KBM-7 (cell line): ENCODE data around the gene TNFRSF14.
A peak's percentile ranks its signal among the peaks of the same experiment; 100 is the strongest.

ENCODE experiments used
- DNase-seq: peaks from one replicate; pipeline ENCODE4 v3.0.0-alpha.2; 2015
- in situ Hi-C: fragments of 300-500 bp; cut with MboI; formaldehyde crosslinking; loops from 2 replicates; pipeline ENCODE4 v1.14.3; 2020; ENCODE audit warnings: low sequenced_read_pairs, low pct_unique_long_range_greater_than_20kb, mixed read lengths

Gene TNFRSF14

GRCh38 chr1:2592672-2593071 is 36.5 kb downstream of the TNFRSF14 start:
- in situ Hi-C loops: loop anchor here (25.0 kb wide), 1 partner anchor 195 kb away; no protein-coding TSS in a partner anchor
- DNase-seq: no peak

DNA sequence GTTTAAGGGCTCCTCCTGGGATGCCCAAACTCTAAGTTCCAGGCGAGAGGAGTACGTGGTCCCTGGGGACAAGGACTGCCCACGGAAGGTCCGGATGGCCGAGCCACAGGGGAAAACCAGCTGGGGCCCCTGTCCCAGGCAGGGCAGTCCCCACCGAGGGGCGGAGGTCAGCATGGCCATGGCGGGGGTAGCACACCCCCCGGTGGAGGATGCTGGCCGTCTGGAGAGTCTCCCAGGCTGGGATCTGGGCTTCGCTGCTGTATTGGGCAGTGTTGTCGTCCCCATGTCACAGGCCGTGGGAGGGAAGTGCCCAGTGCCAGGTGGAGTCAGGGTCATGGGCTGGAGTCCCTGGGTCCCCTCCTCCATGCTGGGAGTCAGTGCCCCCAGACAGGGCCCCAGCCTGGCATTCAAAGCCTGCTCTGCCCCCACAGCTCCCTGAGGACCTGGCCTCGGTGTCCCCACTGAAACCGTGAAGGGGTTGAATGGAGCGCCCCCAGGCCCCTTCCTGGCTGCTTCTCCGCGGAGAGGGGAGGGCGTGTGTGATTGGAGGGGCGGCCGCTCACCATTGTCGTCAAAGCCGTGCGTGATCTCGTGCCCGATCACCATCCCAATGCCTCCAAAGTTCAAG is 37.2 kb downstream of the TNFRSF14 start:
- no peak for DNase-seq
- in situ Hi-C loops: loop anchor here (25.0 kb wide), 1 partner anchor 194 kb away; no protein-coding TSS in a partner anchor

GRCh38 chr1:2594001-2594640 is 38.0 kb downstream of the TNFRSF14 start:
- peak; percentile 23 for DNase-seq
- in situ Hi-C loops: loop anchor here (25.0 kb wide), 1 partner anchor 193 kb away; no protein-coding TSS in a partner anchor

DNA sequence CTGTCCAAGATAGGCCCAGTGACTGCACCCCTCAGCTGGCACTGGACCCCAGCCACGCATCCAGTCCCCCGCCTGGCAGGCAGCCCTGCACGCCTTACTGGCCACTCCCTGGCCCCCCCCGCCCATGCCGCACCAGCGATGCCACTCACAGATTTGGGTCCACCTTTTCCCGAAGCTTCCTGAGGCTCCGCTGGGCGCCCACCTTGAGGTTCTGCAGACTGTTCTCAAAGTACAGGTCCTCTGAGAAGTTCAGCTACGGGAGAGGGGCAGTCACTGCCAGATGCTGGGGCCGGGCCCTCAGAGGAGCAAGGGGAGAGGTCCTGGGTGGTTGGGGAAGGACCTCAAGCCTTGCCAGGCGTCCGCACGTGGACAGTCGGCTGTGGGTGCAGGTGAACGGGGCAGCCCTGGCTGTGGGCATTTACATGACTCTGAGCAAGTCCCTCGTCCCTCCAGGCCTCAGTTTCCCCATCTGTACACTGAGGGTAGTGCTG is 38.5 kb downstream of the TNFRSF14 start:
- DNase-seq: no peak
- in situ Hi-C loops: loop anchor here (25.0 kb wide), 1 partner anchor 193 kb away; no protein-coding TSS in a partner anchor

DNA sequence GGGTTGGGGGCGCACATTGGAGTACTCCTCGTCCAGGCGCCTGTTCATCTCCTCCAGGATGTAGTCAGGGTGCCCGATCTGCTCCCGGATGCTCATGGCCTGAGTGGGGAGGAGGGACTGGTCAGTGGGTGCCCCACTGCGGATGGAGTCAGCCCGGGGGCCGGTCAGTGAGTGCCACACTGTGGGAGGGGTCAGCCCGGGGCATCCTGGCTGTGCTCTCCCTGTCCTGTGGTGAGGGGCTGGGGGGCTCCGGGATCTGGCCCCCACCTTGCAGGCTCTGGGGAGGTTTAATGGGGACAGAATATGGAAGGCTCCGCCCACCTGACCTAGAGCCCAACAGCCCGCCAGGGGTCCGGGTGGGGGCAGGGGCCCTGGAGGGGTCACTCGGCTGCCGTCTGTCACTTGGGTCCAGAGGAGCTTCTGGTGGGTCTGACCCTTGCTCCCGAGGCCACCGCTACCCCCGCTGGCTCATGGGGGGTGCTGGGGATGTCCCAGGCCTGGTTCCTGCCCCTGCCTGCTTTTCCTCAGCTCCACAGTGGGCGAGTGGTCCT is 39.2 kb downstream of the TNFRSF14 start:
- no peak for DNase-seq
- in situ Hi-C loops: loop anchor here (25.0 kb wide), 1 partner anchor 192 kb away; no protein-coding TSS in a partner anchor

- in situ Hi-C loops: loop anchor here (25.0 kb wide), 1 partner anchor 191 kb away; no protein-coding TSS in a partner anchor
- no peak for DNase-seq
Measured at GRCh38 chr1:2595812-2596529, 39.8 kb downstream of the TNFRSF14 start.

DNA sequence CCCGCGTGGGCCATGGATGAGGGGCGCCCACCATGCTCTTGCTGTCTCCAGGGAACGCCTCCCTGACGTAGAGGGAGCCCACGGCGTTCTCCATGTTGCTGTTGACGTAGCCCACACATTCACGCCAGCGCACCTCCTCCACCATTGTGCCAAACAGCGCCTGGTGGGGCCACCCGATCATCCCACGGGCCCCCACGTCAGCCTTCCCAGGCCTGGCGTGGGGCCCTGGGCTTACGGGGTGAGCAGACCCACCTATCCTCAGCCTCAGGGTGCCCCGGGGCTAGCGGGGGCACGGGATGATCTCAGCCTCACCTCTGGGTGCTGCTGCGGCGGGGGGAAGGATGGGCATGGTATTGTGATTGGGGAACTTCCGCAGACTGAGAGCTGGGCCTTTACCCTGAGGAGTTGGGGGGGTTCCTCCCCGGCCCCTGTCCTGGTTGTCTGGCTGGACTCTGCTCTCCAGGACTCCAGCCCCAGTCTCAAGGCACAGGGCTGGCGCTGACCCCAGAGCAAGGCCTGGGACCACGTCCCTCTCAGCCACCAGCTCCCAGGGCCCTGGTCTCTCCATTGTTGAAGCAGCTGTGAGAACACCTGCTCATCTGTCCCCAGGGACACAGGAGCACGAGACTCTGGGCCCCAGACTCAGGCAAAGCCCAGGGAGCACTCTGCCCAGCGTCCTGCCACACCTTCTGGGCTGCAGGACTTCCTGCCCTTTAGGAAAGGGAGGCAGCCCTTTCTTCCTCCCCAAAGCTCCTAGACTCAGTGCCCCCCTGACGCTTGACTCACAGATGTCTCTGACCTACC is 40.6 kb downstream of the TNFRSF14 start:
- in situ Hi-C loops: loop anchor here (25.0 kb wide), 1 partner anchor 191 kb away; no protein-coding TSS in a partner anchor
- no peak for DNase-seq

GRCh38 chr1:2597441-2598328 is 41.5 kb downstream of the TNFRSF14 start:
- DNase-seq: no peak
- in situ Hi-C loops: loop anchor here (25.0 kb wide), 1 partner anchor 190 kb away; no protein-coding TSS in a partner anchor

DNA sequence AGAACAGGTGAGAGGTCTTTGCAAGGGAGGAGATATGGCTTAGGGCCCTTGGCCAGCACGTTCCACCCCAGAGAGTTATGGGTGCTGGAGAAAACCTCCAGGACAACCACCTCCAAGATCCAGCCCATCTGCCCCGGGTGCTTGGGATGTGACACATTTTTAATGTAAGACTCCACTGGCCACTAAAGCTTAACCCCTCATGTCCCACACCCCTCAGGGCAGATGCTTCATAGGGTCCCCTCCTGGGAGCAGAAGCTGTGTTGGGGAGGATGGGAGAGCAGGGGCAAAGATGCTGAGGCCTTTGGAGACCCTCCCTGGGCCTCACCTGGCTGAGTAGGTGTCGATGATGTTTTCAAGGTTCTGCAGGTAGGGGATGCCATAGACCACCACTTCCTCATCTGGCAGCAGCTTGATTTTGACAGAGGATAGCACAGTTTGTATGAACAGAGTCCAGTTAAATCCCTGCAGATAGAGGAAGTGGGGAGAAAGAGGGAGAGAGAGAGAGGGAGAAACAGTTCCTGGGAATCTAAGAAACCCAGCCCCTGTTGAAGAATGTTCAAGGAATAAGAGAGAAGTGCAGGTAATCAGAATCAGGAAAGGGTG is 42.3 kb downstream of the TNFRSF14 start:
- in situ Hi-C loops: loop anchor here (25.0 kb wide), 1 partner anchor 189 kb away; no protein-coding TSS in a partner anchor
- no peak for DNase-seq

DNA sequence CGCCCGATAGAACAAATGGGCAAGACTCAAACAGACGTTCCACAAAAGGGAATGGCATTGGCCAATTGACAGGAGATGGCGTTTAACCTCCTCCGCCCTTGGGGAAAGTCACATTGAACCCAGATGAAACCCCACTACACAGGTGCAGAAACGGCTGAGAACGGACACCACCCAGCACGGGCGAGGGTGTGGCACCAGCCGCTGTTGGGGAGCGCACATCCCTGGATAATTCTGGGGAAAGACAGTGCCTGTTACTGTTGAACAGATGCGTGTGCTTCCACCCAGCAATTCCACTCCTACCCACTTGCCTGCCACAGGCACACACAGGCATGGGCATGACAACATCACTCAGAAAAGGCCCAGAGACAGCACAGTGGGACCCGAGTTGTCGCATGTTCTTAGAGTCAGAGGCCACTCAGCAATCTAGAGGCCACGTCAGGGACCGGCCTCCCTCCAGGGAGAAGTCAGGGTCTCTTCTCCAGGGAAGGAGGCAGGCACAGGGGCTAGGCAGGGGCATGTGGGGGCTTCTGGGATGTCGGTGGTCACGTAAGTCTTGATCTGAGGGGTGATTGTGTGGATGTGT is 45.6 kb downstream of the TNFRSF14 start:
- DNase-seq: no peak
- in situ Hi-C loops: no loop called here

DNA sequence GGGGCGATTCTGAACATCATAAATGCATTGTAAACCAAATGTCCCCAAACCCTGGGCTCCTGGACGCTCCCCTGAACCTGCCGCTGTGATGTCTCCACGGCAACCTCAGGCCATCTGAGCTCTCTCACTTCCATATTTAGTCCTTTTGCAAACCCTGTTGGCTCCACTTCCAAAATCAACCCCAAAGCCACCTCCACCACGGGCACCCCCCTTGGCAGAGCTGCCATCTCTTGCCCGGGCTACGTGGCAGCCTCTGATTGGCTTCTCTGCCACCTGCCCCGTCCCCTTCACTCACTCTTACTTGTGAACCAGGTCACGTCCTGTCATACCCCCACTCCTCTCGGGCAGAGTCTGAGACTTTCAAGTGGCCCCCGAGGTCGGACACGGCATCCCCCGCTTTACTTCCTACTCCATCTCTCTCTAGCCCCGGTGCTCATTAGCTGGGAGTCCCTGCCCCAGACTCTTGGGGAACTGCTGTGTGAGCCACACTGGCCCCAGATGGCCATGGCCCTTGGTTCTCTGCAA is 46.2 kb downstream of the TNFRSF14 start:
- in situ Hi-C loops: no loop called here
- DNase-seq: no peak

- in situ Hi-C loops: no loop called here
- no peak for DNase-seq
Measured at GRCh38 chr1:2602866-2603520, 46.8 kb downstream of the TNFRSF14 start.

DNA sequence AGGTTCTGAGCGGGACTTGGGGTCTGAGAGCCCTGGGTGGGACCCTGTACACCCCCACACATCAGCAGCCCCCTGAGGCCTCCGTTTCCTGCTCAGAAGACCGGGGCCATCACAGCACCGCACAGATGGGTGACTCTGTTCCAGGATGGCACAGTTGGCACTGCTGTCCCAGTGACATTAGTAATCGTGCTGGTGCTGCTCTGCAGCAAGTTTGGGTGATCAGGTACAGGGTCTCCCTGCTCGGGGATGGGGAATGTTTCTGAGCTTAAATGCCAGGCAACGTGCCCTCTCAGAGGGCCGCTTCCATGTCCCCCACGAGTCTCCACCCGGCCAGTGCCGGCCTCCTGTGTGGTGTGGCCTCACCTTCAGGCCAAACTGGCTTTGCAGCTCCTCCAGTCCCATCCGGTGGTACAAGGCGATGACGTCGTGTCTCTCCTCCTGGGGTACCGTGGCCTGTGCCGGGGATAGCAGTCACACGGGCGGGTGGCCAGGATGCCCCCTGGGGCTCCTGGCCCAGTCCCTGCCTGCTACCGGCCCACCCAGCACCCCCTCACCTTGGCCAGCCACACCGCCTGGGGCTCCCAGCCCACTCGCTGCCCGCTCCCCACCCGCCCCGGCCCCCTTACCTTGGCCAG is 47.5 kb downstream of the TNFRSF14 start:
- DNase-seq: no peak
- in situ Hi-C loops: no loop called here

GRCh38 chr1:2604156-2604843 is 48.1 kb downstream of the TNFRSF14 start:
- in situ Hi-C loops: no loop called here
- no peak for DNase-seq

DNA sequence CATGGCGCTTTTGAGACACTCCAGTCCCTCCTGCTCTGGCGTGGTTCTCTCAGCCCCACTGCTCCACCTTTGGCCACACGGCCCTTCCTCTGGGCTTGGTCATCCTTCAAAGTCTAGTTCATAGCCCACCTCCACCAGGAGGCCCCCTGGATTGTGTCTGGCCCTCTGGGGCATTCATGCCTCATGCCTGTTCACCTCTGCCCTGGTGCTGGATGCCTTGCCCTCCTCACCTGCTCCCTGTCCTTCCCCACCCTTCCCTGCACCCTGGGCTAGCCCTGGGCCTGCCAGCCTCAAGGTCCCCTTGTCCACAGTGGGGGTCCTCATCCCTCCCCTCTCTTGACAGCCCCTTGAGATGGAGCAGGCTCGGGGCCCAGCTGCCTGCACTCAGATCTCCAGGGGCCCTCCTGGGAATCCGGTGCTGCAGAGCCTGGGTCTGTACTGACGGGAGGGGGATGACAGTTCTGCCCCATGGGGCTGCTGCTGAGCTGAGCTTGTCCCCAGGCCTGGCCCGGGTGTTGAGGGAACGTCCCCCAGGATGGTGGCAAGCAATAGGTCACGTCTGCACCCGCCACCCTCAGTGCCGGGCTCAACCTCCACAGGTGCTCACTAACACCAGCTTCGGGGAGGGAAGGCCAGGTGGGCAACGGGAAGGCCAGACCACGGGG is 48.8 kb downstream of the TNFRSF14 start:
- no peak for DNase-seq
- in situ Hi-C loops: no loop called here
